GM19193 (cell line): ENCODE results near the gene SPI1.

ENCODE experiments used
- POLR2A ChIP-seq: IDR thresholded peaks from 4 replicates; pipeline ENCODE4 v1.6.1; 2011; ENCODE audit not compliant: insufficient read depth, insufficient read length; ENCODE audit errors: extremely low read depth

SPI1 gene

DNA sequence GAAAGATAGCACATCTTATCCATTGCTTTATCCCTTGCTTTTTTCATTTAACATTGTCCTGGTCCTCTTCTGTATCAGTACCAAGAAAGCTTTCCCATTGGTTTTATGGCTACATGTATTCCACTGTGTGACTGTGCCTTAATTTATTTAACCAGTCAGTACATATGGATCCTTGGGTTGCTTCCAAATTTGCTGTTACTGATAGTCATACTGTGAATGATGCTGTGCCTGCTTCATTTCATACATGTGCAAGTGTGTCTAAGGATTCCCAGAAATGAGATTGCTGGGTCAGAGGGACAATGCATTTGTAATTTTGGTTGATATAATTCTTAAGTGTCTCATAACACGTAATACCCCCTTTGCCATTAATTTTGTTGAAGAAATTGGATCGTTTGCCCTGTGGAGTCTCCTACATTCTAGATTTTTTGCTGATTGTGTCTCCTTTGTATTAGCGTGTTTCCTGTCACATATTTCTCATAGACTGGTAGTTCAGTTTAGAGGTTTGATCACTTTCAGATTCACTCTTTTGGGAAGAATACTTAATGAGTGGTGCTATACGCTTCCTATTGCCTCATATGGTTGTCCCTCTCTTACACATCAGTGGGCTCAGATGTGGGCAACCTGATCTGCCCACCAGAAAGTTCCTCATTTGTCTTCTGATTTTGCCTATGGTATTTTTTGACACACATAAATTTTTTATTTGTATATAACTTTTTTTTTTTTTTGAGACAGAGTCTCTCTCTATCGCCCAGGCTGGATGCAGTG lies 61.1 kb downstream of the SPI1 start:
- TF ChIP-seq POLR2A: no peak

DNA sequence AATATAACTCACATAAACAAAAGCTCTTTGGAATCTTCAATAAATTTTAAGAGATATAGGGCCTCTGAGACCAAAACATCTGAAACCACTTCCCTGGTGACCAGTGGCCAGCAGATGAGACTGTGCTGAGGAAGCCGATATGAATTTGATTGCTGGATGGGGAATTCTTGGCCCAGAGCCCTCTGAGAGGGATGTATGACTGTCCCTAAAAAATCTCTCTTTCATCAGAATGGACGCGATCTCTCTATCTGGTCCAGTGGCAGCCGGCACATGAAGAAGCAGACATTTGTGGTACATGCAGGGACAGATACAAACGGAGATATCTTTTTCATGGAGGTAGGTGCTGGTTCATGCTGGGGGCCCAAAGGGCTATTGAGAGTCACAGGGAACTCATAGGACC lies 63.4 kb downstream of the SPI1 start:
- TF ChIP-seq POLR2A: no peak

DNA sequence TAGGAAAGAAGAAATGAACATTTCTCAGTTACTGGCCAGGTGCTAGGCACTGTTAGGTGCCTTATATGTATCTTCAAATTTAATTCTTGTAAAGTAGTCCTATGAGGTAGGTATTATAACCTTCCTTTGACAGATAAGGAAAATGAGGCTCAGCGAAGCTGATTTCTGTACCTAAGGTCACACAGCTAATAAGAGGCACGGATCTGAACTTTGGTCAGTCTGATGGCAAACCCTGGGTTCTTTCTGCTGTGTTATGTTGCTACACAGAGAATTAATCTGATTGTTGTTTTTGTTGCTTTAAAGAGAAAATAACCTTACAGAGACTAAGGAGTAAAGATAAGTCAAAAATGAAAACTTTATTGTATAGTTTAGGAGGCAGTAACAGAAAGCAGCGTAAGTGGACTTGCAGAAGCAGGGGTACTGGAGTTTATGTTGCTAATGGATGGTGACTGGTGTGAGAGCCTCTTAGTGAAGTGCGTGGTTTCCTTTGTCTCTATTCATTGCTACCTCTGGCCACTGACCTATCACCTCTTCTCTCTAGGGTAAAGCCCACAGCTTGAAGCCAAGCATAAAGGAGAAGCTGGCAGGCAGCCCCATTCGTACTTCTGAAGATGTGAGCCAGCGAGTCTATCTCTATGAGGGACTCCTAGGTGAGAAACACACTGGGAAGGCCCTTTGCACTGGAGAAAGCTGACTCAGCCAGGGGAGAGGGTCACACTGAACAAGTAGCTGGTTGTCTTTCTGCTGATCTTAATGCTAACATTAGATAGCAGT lies 70.1 kb downstream of the SPI1 start:
- TF ChIP-seq POLR2A: no peak

DNA sequence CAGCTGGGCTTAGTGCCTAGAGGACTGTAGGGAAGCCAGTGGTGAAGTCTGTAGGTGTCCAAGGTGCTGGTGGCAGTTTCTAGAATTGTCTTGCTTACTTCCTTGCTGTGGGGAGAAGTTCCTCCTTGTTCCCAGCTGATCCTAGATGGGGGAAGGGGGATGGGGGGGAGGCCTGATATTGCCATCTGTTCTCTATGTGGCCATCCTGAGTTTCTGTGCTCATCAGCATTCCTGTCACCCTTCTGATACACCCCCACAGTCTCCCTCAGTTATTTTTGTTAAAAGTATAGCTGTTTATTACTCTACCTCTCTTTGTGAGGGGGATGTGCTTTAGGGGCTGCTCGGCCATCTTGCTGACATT lies 71.9 kb downstream of the SPI1 start:
- no peak for TF ChIP-seq POLR2A

DNA sequence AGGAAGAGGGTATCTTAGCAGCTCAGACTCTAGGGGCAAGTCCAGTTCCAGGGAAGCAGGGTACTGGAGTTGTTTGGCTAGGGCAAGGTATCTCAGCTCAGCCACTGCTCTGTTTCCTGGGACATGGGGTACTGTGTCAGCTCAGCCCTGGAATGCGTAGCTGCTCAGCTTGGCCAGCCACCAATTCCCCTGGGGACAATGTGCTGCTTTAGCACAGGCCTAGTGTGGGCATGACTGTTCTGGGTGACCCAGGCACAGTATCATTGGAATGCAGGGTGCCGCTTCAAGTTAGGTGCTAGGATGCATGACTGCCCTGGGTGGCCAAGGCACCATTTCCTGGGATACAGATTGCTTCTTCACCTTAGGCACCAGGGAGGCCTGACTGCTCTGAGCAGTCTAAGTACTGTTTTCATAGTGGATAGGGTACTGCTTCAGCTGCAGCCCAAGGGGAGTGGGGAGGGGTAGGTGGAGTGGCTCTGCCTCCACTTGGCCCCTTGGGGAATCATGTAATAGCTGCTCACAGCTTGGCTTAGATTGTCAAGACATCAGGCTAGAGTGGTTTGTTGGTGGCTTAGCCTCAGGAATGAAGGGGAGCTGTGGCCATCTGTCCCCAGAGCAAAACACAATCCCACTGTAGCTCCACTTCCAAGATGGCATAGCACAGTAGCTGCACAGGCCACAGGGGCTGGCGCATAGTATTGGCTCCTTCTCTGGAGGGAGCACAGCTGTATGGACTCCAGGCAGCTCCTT lies 72.4 kb downstream of the SPI1 start:
- no peak for TF ChIP-seq POLR2A
